ENCODE data around the gene MRPS6.

MRPS6 gene

GRCh38 chr21:34182436-34182835 is 109.1 kb downstream of the MRPS6 start:
- DNase-seq = no peak

- no peak for DNase-seq
These were observed 110.1 kb downstream of the MRPS6 start for GRCh38 chr21:34183331-34183928.

GRCh38 chr21:34184232-34184631 is 110.9 kb downstream of the MRPS6 start:
- no peak for DNase-seq

GRCh38 chr21:34185026-34185750 is 111.8 kb downstream of the MRPS6 start:
- DNase-seq = no peak

- no peak for DNase-seq
These were observed 112.8 kb downstream of the MRPS6 start for GRCh38 chr21:34186109-34186719.

GRCh38 chr21:34187935-34188334 is 114.6 kb downstream of the MRPS6 start:
- no peak for DNase-seq

- no peak for DNase-seq
These were observed 116.1 kb downstream of the MRPS6 start for GRCh38 chr21:34189506-34189905.

GRCh38 chr21:34190576-34191321 is 117.4 kb downstream of the MRPS6 start:
- DNase-seq = no peak

GRCh38 chr21:34191876-34192275 is 118.5 kb downstream of the MRPS6 start:
- DNase-seq = no peak

All from CD4-positive, alpha-beta T cell treated with Interleukin-10 for 1 hour (primary cell).